ENCODE data around the gene HSPB8.

The HSPB8 gene

GRCh38 chr12:119180380-119181040 is 1.8 kb downstream of the HSPB8 start:
- DNase-seq (no peak), ATAC-seq (ENCODE audit: insufficient read depth, low read depth) (no peak)
- Histone ChIP-seq H3K4me2 (ENCODE audit: insufficient read depth, low read length) (no peak overlapping the region), H3K79me2 (ENCODE audit: insufficient read depth, low read length) (no peaks in the 10 kb centered on the region), H3K27ac (ENCODE audit: low read length) (no peak overlapping the region), H3K4me3 (ENCODE audit: low read depth in 1 of 2, low read length in 2 of 2) (no peak overlapping the region), H3K36me3 (ENCODE audit: insufficient read depth, low read length) (no peaks in the 10 kb centered on the region), H3K4me1 (ENCODE audit: insufficient read depth, low read length) (no peaks in the 10 kb centered on the region), H3K9ac (ENCODE audit: low read depth, low read length) (no peak overlapping the region), H4K20me1 (ENCODE audit: insufficient read depth, low read length) (no peaks in the 10 kb centered on the region), H3K9me3 (ENCODE audit: insufficient read depth, low read length, severe bottlenecking) (no peaks in the 10 kb centered on the region), H2AFZ (ENCODE audit: low read depth, low read length) (no peak overlapping the region), H3K27me3 (ENCODE audit: insufficient read depth, low read length, poor library complexity) (no peaks in the 10 kb centered on the region)
- TF ChIP-seq EZH2 (IDR thresholded peaks at IDR 0.05; ENCODE audit: borderline replicate concordance, low read depth, low read length, severe bottlenecking) = no peak
- no peak for TF ChIP-seq CTCF (IDR thresholded peaks at IDR 0.05; ENCODE audit: borderline replicate concordance, extremely low read depth, low read length, poor library complexity, severe bottlenecking)

DNA sequence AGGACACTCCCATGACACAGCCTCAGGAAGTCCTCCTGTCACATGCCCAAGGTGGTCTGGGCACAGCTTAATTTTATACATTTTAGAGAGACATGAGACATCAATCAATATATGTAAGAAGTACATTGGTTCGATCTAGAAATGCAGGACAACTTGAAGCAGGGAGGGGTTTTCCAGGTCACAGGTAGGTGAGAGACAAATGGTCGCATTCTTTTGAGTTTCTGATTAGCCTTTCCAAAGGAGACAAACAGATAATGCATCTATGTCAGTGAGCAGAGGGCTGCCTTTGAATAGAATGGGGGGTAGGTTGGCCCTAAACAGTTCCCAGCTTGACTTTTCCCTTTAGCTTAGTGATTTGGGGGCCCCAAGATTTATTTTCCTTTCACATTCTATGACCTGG is 2.5 kb downstream of the HSPB8 start:
- Histone ChIP-seq H3K9ac (ENCODE audit: low read depth, low read length) (no peak overlapping the region), H3K79me2 (ENCODE audit: insufficient read depth, low read length) (no peaks in the 10 kb centered on the region), H2AFZ (ENCODE audit: low read depth, low read length) (no peak overlapping the region), H3K4me2 (ENCODE audit: insufficient read depth, low read length) (no peak overlapping the region), H3K27me3 (ENCODE audit: insufficient read depth, low read length, poor library complexity) (no peaks in the 10 kb centered on the region), H3K9me3 (ENCODE audit: insufficient read depth, low read length, severe bottlenecking) (no peaks in the 10 kb centered on the region), H4K20me1 (ENCODE audit: insufficient read depth, low read length) (no peaks in the 10 kb centered on the region), H3K36me3 (ENCODE audit: insufficient read depth, low read length) (no peaks in the 10 kb centered on the region), H3K27ac (ENCODE audit: low read length) (no peak overlapping the region), H3K4me3 (ENCODE audit: low read depth in 1 of 2, low read length in 2 of 2) (no peak overlapping the region), H3K4me1 (ENCODE audit: insufficient read depth, low read length) (no peaks in the 10 kb centered on the region)
- TF ChIP-seq CTCF (IDR thresholded peaks at IDR 0.05; ENCODE audit: borderline replicate concordance, extremely low read depth, low read length, poor library complexity, severe bottlenecking) (no peak), EZH2 (IDR thresholded peaks at IDR 0.05; ENCODE audit: borderline replicate concordance, low read depth, low read length, severe bottlenecking) (no peak)
- ATAC-seq (ENCODE audit: insufficient read depth, low read depth) (no peak), DNase-seq (no peak)

- DNase-seq = no peak
- Histone ChIP-seq H2AFZ (ENCODE audit: low read depth, low read length) (no peak overlapping the region), H3K36me3 (ENCODE audit: insufficient read depth, low read length) (no peaks in the 10 kb centered on the region), H3K9ac (ENCODE audit: low read depth, low read length) (no peak overlapping the region), H3K27ac (ENCODE audit: low read length) (no peak overlapping the region), H3K4me3 (ENCODE audit: low read depth in 1 of 2, low read length in 2 of 2) (no peak overlapping the region), H3K27me3 (ENCODE audit: insufficient read depth, low read length, poor library complexity) (no peaks in the 10 kb centered on the region), H4K20me1 (ENCODE audit: insufficient read depth, low read length) (no peaks in the 10 kb centered on the region), H3K4me2 (ENCODE audit: insufficient read depth, low read length) (no peak overlapping the region), H3K9me3 (ENCODE audit: insufficient read depth, low read length, severe bottlenecking) (no peaks in the 10 kb centered on the region), H3K4me1 (ENCODE audit: insufficient read depth, low read length) (no peaks in the 10 kb centered on the region), H3K79me2 (ENCODE audit: insufficient read depth, low read length) (no peaks in the 10 kb centered on the region)
- no peak for TF ChIP-seq CTCF (IDR thresholded peaks at IDR 0.05; ENCODE audit: borderline replicate concordance, extremely low read depth, low read length, poor library complexity, severe bottlenecking)
- TF ChIP-seq EZH2 (IDR thresholded peaks at IDR 0.05; ENCODE audit: borderline replicate concordance, low read depth, low read length, severe bottlenecking) = no peak
- no peak for ATAC-seq (ENCODE audit: insufficient read depth, low read depth)
These were observed 3.2 kb downstream of the HSPB8 start for GRCh38 chr12:119181944-119182343.

Measured in DND-41 (cell line).